H1 (cell line): ENCODE results near the gene CTBP2. TPM values are rescaled to one million over a fixed set of nuclear protein-coding genes. Genes with fewer than 3 reads are reported as not detected.

Experiments
- BACH1 ChIP-seq: IDR thresholded peaks from 2 replicates; pipeline ENCODE4 v1.6.1; 2012; ENCODE audit warnings: low read length, improper control_type of control experiment
- BCL11A ChIP-seq, 2 experiments: IDR thresholded peaks; one replicate each; pipeline ENCODE4 v1.6.1; 2011; ENCODE audit warnings: low read depth in 2 of 2, low read length in 2 of 2, mild to moderate bottlenecking in 2 of 2
- polyA plus RNA-seq, 7 experiments: library from polyadenylated mRNA; depleted of rRNA in 3 of 7; stranded (reverse) in 5 of 7; unstranded in 2 of 7; fragments of >200 nt in 5 of 7; fragments of 200-250 nt in 2 of 7; gene quantifications; 1 replicate in 5 of 7; 2 replicates in 1 of 7; 4 replicates in 1 of 7; pipeline versions ENCODE4 v1.2.1 to v1.2.3, GENCODE V29; 2011 to 2013; ENCODE audit warnings: missing spikeins in 2 of 7, mixed read lengths in 2 of 7
- total RNA-seq: library from RNA; stranded (reverse); fragmentation: NEBNext Ultra II Directional; extraction: Animal tissue kit (Norgen Biotek cat#: 25700); gene quantifications from 2 replicates; pipeline ENCODE4 v1.2.1, GENCODE V29; 2021

CTBP2 gene
- total and polyA plus RNA-seq, 2 of the 8 experiments (the other 6 are each of a cell fraction or from before 2014, with no cell fraction given) = 208 to 221 TPM

- TF ChIP-seq BACH1 (no peak), BCL11A (IDR thresholded peaks at IDR 0.05; ENCODE audit: low read depth in 2 of 2, low read length in 2 of 2) (no peak)
Measured at GRCh38 chr10:124977648-124978375, 182.6 kb downstream of the CTBP2 start (continued).
